ENCODE data around the gene TBC1D16. TPM values are rescaled to one million over a fixed set of nuclear protein-coding genes. Genes with fewer than 3 reads are reported as not detected.

The TBC1D16 gene
- total RNA-seq, 4 donors from 2014 or later: 26.5 to 44.3 (median 36.3) TPM

GRCh38 chr17:79974566-79975497 lies 60.8 kb downstream of the TBC1D16 start:
- no peak for ATAC-seq
- TF ChIP-seq POLR2AphosphoS5 (IDR thresholded peaks at IDR 0.05) (no peak), EP300 (IDR thresholded peaks at IDR 0.05) (no peak), CTCF (IDR thresholded peaks at IDR 0.05) (no peak), POLR2A (IDR thresholded peaks at IDR 0.05) (no peak)
- WGBS, 2 donors (ENCODE audit: low coverage in 1 of 2): 84 to 86% methylated on average over 9 to 18 of the region's 23 CpGs
- H3K36me3 ChIP-seq: peaks cover 0 to 38% of the 10 kb centered on the region in 2 donors
- no peaks in the 10 kb centered on the region for H3K27me3 ChIP-seq
- no peak overlapping the region for H3K27ac ChIP-seq
- no peak overlapping the region for H3K4me3 ChIP-seq
- H3K9me3 ChIP-seq: no peaks in the 10 kb centered on the region
- H3K4me1 ChIP-seq: no peaks in the 10 kb centered on the region

- Histone ChIP-seq H3K9me3 (no peaks in the 10 kb centered on the region), H3K27ac (no peak overlapping the region), H3K4me3 (no peak overlapping the region), H3K27me3 (no peaks in the 10 kb centered on the region), H3K36me3 (peaks cover 0 to 23% of the 10 kb centered on the region in 2 donors), H3K4me1 (no peaks in the 10 kb centered on the region)
- TF ChIP-seq POLR2AphosphoS5 (IDR thresholded peaks at IDR 0.05): no peak
- WGBS, 2 donors (ENCODE audit: low coverage in 1 of 2): 93 to 100% methylated on average over 1 to 7 of the region's 9 CpGs
- no peak for ATAC-seq
Observed at GRCh38 chr17:79971651-79972050, 64.0 kb downstream of the TBC1D16 start.

GRCh38 chr17:79970576-79971068 lies 65.0 kb downstream of the TBC1D16 start:
- peaks cover 0 to 23% of the 10 kb centered on the region in 2 donors for H3K36me3 ChIP-seq
- TF ChIP-seq CTCF (IDR thresholded peaks at IDR 0.05) (peak in 1 of 4 experiments; percentile 35), POLR2A (IDR thresholded peaks at IDR 0.05) (no peak)
- 36 to 61% methylated on average over 5 to 9 of the region's 10 CpGs for WGBS, 2 donors (ENCODE audit: low coverage in 1 of 2)
- no peaks in the 10 kb centered on the region for H3K4me1 ChIP-seq
- no peak overlapping the region for H3K4me3 ChIP-seq
- H3K9me3 ChIP-seq: no peaks in the 10 kb centered on the region
- no peak for ATAC-seq
- no peaks in the 10 kb centered on the region for H3K27me3 ChIP-seq
- H3K27ac ChIP-seq: no peak overlapping the region

GRCh38 chr17:79969906-79970305 lies 65.8 kb downstream of the TBC1D16 start:
- no peak for ATAC-seq
- Histone ChIP-seq H3K27me3 (no peaks in the 10 kb centered on the region), H3K4me1 (no peaks in the 10 kb centered on the region), H3K36me3 (peaks cover 0 to 23% of the 10 kb centered on the region in 2 donors), H3K4me3 (no peak overlapping the region), H3K27ac (no peak overlapping the region), H3K9me3 (no peaks in the 10 kb centered on the region)
- no peak for TF ChIP-seq EP300 (IDR thresholded peaks at IDR 0.05)
- TF ChIP-seq POLR2A (IDR thresholded peaks at IDR 0.05): no peak
- TF ChIP-seq POLR2AphosphoS5 (IDR thresholded peaks at IDR 0.05): no peak
- TF ChIP-seq CTCF (IDR thresholded peaks at IDR 0.05): no peak
- 82 to 87% methylated on average over 6 to 7 of the region's 7 CpGs for WGBS, 2 donors (ENCODE audit: low coverage in 1 of 2)

GRCh38 chr17:79968116-79968515 lies 67.6 kb downstream of the TBC1D16 start:
- no peak for TF ChIP-seq POLR2AphosphoS5 (IDR thresholded peaks at IDR 0.05)
- TF ChIP-seq CTCF (IDR thresholded peaks at IDR 0.05): no peak
- no peak for TF ChIP-seq POLR2A (IDR thresholded peaks at IDR 0.05)
- no peak for TF ChIP-seq EP300 (IDR thresholded peaks at IDR 0.05)
- no peaks in the 10 kb centered on the region for H3K4me1 ChIP-seq
- H3K36me3 ChIP-seq: peaks cover 0 to 23% of the 10 kb centered on the region in 2 donors
- H3K4me3 ChIP-seq: no peak overlapping the region
- no peaks in the 10 kb centered on the region for H3K27me3 ChIP-seq
- no peak for ATAC-seq
- H3K27ac ChIP-seq: no peak overlapping the region
- H3K9me3 ChIP-seq: no peaks in the 10 kb centered on the region
- 84 to 93% methylated on average over 5 of the region's 5 CpGs for WGBS, 2 donors (ENCODE audit: low coverage in 1 of 2)

All from gastroesophageal sphincter (tissue), 4 donors.